Measurements from ENCODE around the gene KL.

- TF ChIP-seq CTCF (IDR thresholded peaks at IDR 0.05 in 2 of 3, conservative IDR thresholded peaks at IDR 0.05 in 1 of 3; ENCODE audit: borderline replicate concordance in 1 of 3, insufficient read depth in 1 of 3, low read depth in 2 of 3, low read length in 2 of 3), result no peak
- no peak for TF ChIP-seq CEBPB (IDR thresholded peaks at IDR 0.05; ENCODE audit: low read depth)
- TF ChIP-seq SP1 (IDR thresholded peaks at IDR 0.05; ENCODE audit: low read depth), result no peak
- no peak for TF ChIP-seq EGR1 (IDR thresholded peaks at IDR 0.05; ENCODE audit: low read depth)
- no peak for TF ChIP-seq EZH2phosphoT487 (IDR thresholded peaks at IDR 0.05; ENCODE audit: borderline replicate concordance)
Measured at GRCh38 chr13:33022986-33023385, 6.8 kb downstream of the KL start.

All from HCT116 (cell line).